ENCODE data around the gene MRM3. TPM values are rescaled to one million over a fixed set of nuclear protein-coding genes. Genes with fewer than 3 reads are reported as not detected.
A peak's percentile ranks its signal among the peaks of the same experiment; 100 is the strongest.
"Not testable (repeated sequence)": the region's sequence is repeated elsewhere in the genome, so short reads cannot be mapped to it uniquely, and the experiment has no call there.

The MRM3 gene
- polyA plus RNA-seq, 1 donor from 2014 or later = 20.0 TPM

DNA sequence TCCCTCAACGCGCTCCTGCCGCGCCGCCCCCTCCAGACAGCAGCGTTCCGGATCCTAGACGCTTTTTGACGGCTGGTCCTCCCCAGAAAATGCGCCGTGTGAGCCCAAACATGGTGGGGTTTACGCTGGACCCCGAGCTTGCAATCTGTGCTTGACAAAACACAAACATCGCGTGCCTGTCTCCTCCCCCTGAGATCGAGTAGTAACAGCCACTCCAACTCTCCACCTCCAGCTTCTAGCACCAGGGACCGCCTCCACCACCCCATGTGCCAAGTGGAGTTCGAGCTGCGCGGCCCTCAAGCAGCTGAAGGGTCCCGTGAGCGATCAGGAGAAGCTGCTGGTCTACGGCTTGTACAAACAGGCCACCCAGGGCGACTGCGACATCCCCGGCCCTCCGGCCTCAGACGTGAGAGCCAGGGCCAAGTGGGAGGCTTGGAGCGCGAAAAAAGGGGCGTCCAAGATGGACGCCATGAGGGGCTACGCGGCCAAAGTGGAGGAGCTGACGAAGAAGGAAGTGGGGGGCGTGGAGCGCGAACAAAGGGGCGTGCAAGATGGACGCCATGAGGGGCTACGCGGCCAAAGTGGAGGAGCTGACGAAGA lies 29.4 kb upstream of the MRM3 start:
- H3F3A ChIP-seq (ENCODE audit: insufficient read depth, low read length, poor library complexity, severe bottlenecking) = no peaks in the 10 kb centered on the region
- H3K36me3 ChIP-seq (ENCODE audit: insufficient read depth, low read length) = no peaks in the 10 kb centered on the region
- H4K20me1 ChIP-seq (ENCODE audit: insufficient read depth) = no peaks in the 10 kb centered on the region
- TF ChIP-seq EZH2 (IDR thresholded peaks at IDR 0.05; ENCODE audit: borderline replicate concordance, insufficient read depth, low read length, poor library complexity, severe bottlenecking) (no peak), TAF1 (IDR thresholded peaks at IDR 0.05; ENCODE audit: low read depth) (no peak), SMC3 (conservative IDR thresholded peaks at IDR 0.05; ENCODE audit: poor library complexity) (no peak), MXI1 (conservative IDR thresholded peaks at IDR 0.05; ENCODE audit: poor library complexity, severe bottlenecking) (no peak), RAD21 (conservative IDR thresholded peaks at IDR 0.05) (no peak), EP300 (conservative IDR thresholded peaks at IDR 0.05; ENCODE audit: poor library complexity, severe bottlenecking) (no peak), POLR2AphosphoS5 (IDR thresholded peaks at IDR 0.05) (no peak)
- TF ChIP-seq, protein P1, sequence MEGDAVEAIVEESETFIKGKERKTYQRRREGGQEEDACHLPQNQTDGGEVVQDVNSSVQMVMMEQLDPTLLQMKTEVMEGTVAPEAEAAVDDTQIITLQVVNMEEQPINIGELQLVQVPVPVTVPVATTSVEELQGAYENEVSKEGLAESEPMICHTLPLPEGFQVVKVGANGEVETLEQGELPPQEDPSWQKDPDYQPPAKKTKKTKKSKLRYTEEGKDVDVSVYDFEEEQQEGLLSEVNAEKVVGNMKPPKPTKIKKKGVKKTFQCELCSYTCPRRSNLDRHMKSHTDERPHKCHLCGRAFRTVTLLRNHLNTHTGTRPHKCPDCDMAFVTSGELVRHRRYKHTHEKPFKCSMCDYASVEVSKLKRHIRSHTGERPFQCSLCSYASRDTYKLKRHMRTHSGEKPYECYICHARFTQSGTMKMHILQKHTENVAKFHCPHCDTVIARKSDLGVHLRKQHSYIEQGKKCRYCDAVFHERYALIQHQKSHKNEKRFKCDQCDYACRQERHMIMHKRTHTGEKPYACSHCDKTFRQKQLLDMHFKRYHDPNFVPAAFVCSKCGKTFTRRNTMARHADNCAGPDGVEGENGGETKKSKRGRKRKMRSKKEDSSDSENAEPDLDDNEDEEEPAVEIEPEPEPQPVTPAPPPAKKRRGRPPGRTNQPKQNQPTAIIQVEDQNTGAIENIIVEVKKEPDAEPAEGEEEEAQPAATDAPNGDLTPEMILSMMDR (IDR thresholded peaks at IDR 0.05; ENCODE audit: poor library complexity, severe bottlenecking) = no peak
- TF ChIP-seq, protein P2, sequence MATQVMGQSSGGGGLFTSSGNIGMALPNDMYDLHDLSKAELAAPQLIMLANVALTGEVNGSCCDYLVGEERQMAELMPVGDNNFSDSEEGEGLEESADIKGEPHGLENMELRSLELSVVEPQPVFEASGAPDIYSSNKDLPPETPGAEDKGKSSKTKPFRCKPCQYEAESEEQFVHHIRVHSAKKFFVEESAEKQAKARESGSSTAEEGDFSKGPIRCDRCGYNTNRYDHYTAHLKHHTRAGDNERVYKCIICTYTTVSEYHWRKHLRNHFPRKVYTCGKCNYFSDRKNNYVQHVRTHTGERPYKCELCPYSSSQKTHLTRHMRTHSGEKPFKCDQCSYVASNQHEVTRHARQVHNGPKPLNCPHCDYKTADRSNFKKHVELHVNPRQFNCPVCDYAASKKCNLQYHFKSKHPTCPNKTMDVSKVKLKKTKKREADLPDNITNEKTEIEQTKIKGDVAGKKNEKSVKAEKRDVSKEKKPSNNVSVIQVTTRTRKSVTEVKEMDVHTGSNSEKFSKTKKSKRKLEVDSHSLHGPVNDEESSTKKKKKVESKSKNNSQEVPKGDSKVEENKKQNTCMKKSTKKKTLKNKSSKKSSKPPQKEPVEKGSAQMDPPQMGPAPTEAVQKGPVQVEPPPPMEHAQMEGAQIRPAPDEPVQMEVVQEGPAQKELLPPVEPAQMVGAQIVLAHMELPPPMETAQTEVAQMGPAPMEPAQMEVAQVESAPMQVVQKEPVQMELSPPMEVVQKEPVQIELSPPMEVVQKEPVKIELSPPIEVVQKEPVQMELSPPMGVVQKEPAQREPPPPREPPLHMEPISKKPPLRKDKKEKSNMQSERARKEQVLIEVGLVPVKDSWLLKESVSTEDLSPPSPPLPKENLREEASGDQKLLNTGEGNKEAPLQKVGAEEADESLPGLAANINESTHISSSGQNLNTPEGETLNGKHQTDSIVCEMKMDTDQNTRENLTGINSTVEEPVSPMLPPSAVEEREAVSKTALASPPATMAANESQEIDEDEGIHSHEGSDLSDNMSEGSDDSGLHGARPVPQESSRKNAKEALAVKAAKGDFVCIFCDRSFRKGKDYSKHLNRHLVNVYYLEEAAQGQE (IDR thresholded peaks at IDR 0.05; ENCODE audit: borderline replicate concordance) = no peak
- H3K27me3 ChIP-seq (ENCODE audit: insufficient read depth, low read depth, low read length) = no peaks in the 10 kb centered on the region
- no peak overlapping the region for H3K4me2 ChIP-seq (ENCODE audit: low read length)
- peaks cover 22% of the 10 kb centered on the region for H3K79me2 ChIP-seq (replicated peaks; ENCODE audit: insufficient read depth, low read length)
- no peaks in the 10 kb centered on the region for H3K9me3 ChIP-seq (ENCODE audit: low read length)
- peak overlapping the region; percentile 88 for H3K4me3 ChIP-seq (ENCODE audit: low read length)
- peak overlapping the region; percentile 68 for H3K9ac ChIP-seq (ENCODE audit: low read length)
- peak overlapping the region; percentile 53 for H3K27ac ChIP-seq (ENCODE audit: low read length)
- peak overlapping the region; percentile 85 for H2AFZ ChIP-seq (ENCODE audit: low read depth, low read length)
- no peaks in the 10 kb centered on the region for H3K9me2 ChIP-seq (ENCODE audit: insufficient read depth, low read length)

- Histone ChIP-seq H3K9me2 (ENCODE audit: insufficient read depth, low read length) (no peaks in the 10 kb centered on the region), H4K20me1 (ENCODE audit: insufficient read depth) (no peaks in the 10 kb centered on the region), H3K36me3 (ENCODE audit: insufficient read depth, low read length) (no peaks in the 10 kb centered on the region), H2AFZ (ENCODE audit: low read depth, low read length) (no peak overlapping the region), H3K27ac (ENCODE audit: low read length) (no peak overlapping the region), H3F3A (ENCODE audit: insufficient read depth, low read length, poor library complexity, severe bottlenecking) (no peaks in the 10 kb centered on the region), H3K9ac (ENCODE audit: low read length) (no peak overlapping the region), H3K4me3 (ENCODE audit: low read length) (no peak overlapping the region), H3K9me3 (ENCODE audit: low read length) (no peaks in the 10 kb centered on the region), H3K79me2 (replicated peaks; ENCODE audit: insufficient read depth, low read length) (peaks cover 22% of the 10 kb centered on the region), H3K27me3 (ENCODE audit: insufficient read depth, low read depth, low read length) (no peaks in the 10 kb centered on the region), H3K4me2 (ENCODE audit: low read length) (no peak overlapping the region)
- no peak for TF ChIP-seq EP300 (conservative IDR thresholded peaks at IDR 0.05; ENCODE audit: poor library complexity, severe bottlenecking)
- TF ChIP-seq RAD21 (conservative IDR thresholded peaks at IDR 0.05) = no peak
Measured at GRCh38 chr17:753418-753817, 28.7 kb upstream of the MRM3 start.

DNA sequence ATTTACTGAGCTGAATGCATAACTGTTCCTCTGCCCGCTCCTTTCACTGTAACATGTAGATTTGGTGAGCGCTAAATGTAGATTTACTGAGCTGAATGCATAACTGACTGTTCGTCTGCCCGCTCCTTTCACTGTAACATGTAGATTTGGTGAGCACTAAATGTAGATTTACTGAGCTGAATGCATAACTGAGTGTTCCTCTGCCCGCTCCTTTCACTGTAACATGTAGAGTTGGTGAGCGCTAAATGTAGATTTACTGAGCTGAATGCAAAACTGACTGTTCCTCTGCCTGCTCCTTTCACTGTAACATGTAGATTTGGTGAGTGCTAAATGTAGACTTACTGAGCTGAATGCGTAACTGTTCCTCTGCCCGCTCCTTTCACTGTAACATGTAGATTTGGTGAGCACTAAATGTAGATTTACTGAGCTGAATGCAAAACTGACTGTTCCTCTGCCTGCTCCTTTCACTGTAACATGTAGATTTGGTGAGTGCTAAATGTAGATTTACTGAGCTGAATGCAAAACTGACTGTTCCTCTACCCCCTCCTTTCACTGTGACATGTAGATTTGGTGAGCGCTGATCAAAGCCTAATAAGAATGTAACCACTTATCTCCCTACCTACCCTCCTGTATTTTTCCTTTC lies 26.7 kb upstream of the MRM3 start:
- not testable (repeated sequence) for H3K27ac ChIP-seq (ENCODE audit: low read length); H3K4me2 ChIP-seq (ENCODE audit: low read length); H3K36me3 ChIP-seq (ENCODE audit: insufficient read depth, low read length); H3K4me3 ChIP-seq (ENCODE audit: low read length); H3K9ac ChIP-seq (ENCODE audit: low read length); H4K20me1 ChIP-seq (ENCODE audit: insufficient read depth); H3K27me3 ChIP-seq (ENCODE audit: insufficient read depth, low read depth, low read length); H3F3A ChIP-seq (ENCODE audit: insufficient read depth, low read length, poor library complexity, severe bottlenecking); H3K9me2 ChIP-seq (ENCODE audit: insufficient read depth, low read length); H3K9me3 ChIP-seq (ENCODE audit: low read length); H2AFZ ChIP-seq (ENCODE audit: low read depth, low read length)
- H3K79me2 ChIP-seq (replicated peaks; ENCODE audit: insufficient read depth, low read length) = peaks cover 13% of the 10 kb centered on the region

DNA sequence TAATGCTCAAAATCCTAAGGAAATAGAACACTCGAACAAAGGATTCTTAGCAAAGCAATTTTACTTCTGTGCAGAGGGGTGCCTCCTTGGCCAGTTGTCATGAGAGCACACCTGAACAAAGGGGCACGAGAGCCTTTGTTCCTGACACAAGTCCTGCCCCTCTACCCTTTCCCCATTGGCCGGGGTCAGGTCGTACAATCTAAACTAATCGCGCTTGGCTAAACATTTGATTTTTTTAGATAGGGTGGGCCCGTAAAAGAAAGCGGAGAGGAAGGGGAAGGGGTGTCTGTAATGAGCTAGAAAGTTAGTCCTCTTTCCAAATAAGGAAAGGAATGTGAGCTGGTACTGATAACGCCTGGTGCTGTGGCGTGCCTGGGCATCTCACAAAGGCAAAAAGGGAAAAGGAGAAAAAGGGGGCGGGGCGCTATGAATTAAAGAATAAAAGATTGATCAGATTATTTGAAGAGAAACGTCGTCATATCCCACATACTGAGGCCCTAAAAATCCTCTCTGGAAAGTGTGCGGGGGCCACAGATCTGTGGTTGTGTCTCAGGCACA lies 26.1 kb upstream of the MRM3 start:
- H4K20me1 ChIP-seq (ENCODE audit: insufficient read depth); H3K27ac ChIP-seq (ENCODE audit: low read length); H3K27me3 ChIP-seq (ENCODE audit: insufficient read depth, low read depth, low read length); H3K79me2 ChIP-seq (replicated peaks; ENCODE audit: insufficient read depth, low read length); H3K36me3 ChIP-seq (ENCODE audit: insufficient read depth, low read length); H2AFZ ChIP-seq (ENCODE audit: low read depth, low read length); H3K4me3 ChIP-seq (ENCODE audit: low read length); H3K9me3 ChIP-seq (ENCODE audit: low read length); H3K9me2 ChIP-seq (ENCODE audit: insufficient read depth, low read length); H3F3A ChIP-seq (ENCODE audit: insufficient read depth, low read length, poor library complexity, severe bottlenecking); H3K9ac ChIP-seq (ENCODE audit: low read length); H3K4me2 ChIP-seq (ENCODE audit: low read length): not testable (repeated sequence)
